ENCODE data around the gene PLA2G6.
"Not testable (repeated sequence)": the region's sequence is repeated elsewhere in the genome, so short reads cannot be mapped to it uniquely, and the experiment has no call there.

PLA2G6 gene

DNA sequence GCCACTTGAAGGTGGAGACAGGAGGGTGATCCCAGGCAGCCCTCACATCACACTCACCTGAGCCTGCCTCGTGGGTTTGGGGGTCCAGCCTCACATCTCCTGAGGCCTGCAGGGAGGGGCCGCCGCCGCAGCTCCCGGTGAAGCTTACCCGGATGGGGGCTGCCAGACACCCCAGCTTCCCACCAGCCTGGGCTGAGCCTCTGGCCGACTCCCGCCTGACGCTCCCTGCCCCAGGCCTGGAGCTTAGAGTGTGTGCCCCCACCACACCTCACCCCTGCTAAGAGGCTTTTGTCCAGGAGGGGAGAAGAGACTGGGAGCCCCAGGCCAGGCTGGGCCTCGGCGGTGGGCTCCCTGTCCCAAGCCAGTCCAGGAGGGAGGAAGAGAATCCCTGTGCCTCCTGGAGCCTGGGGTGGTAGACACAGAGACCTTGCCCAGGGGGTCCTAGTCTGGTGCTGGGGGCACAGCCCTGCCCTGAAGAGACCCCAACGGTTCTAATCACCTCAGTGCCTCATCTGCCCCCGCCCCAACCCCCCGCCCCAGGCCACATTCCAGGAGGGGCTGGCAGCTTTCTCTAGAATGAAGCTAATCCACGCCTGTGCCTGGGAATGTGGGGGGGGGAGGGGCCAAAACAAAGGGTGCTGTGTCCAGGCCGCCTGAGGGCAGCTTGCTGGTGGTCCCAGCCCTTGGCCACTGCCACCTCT is 97.5 kb downstream of the PLA2G6 start, which contains the start of gene SLC16A8:
Gene SLC16A8, minus strand, starts transcription at position 254 of the 701 bp plus-strand sequence. CDS start 1,311 bp downstream, outside the sequence.
- DNase-seq (ENCODE audit: low read depth in 2 of 2) = no peak

GRCh38 chr22:38082986-38083710 is 98.5 kb downstream of the PLA2G6 start:
- no peak for DNase-seq (ENCODE audit: low read depth in 2 of 2)

- DNase-seq (ENCODE audit: low read depth in 2 of 2) = no peak
Measured at GRCh38 chr22:38081941-38082828, 99.4 kb downstream of the PLA2G6 start.

GRCh38 chr22:38081636-38081940 is 100.0 kb downstream of the PLA2G6 start:
- DNase-seq (ENCODE audit: low read depth in 2 of 2) = no peak

DNA sequence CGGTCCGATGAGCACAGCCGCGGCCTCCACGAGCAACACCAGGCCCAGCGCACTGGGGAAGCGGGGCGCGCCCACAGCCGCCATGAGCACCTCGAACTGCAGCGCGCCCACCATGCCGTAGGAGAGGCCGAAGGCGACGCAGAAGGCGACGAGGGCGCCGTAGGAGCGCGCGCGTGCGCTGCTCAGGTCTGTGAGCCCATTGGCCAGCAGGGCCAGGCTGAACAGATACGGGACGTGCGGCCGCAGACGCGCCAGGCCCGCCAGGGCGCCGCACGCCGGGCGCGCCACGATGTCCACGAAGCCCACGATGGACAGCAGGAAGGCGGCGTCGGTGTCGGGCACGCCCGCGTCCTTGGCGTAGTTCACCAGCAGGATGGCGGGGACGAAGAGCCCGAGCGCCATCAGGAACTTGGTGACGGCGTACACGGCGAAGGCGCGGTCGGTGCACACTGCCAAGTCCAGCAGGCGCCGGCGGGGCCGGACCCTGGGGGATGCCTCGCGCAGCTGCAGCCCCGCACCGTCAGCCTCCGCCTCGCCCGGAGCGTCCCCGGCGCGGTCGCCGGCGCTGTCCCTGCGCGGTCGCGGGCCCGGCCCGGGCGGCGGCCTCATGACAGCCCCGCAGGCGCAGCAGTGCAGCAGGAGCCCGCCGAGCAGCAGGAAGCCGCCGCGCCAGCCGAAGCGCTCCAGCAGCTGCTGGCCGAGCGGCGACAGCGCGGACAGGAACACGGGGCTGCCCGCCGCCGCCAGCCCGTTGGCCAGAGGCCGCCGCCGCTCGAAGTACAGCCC is 100.6 kb downstream of the PLA2G6 start:
- DNase-seq (ENCODE audit: low read depth in 2 of 2) = no peak

DNA sequence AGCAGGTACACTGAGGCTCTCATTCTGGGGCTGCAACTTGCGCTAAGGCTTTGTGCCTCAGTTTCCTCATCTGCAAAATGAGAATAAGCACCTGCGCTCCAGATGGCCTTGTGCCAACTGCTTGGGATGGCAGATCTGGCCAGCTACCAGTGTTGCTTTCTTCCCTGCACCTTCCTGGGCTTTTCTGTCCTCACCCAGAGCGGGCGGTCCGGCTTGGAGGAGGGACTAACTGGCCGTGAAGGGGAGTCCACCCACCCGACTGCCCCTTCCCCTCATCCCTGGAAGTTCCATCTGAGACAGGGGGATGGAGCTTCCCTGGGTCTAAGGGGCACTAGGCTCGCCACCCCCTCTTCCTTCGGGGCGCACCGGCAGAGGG is 101.2 kb downstream of the PLA2G6 start:
- no peak for DNase-seq (ENCODE audit: low read depth in 2 of 2)

- no peak for DNase-seq (ENCODE audit: low read depth in 2 of 2)
Measured at GRCh38 chr22:38079804-38080203, 101.8 kb downstream of the PLA2G6 start.

- not testable (repeated sequence) for DNase-seq (ENCODE audit: low read depth in 2 of 2)
Measured at GRCh38 chr22:38079208-38079607, 102.4 kb downstream of the PLA2G6 start.

GRCh38 chr22:38078046-38078840 is 103.4 kb downstream of the PLA2G6 start:
- DNase-seq (ENCODE audit: low read depth in 2 of 2) = no peak

- DNase-seq (ENCODE audit: low read depth in 2 of 2) = no peak
Measured at GRCh38 chr22:38077595-38077994, 104.0 kb downstream of the PLA2G6 start.

- no peak for DNase-seq (ENCODE audit: low read depth in 2 of 2)
Measured at GRCh38 chr22:38077096-38077495, 104.5 kb downstream of the PLA2G6 start.

GRCh38 chr22:38075961-38076360 is 105.7 kb downstream of the PLA2G6 start:
- DNase-seq (ENCODE audit: low read depth in 2 of 2) = no peak

DNA sequence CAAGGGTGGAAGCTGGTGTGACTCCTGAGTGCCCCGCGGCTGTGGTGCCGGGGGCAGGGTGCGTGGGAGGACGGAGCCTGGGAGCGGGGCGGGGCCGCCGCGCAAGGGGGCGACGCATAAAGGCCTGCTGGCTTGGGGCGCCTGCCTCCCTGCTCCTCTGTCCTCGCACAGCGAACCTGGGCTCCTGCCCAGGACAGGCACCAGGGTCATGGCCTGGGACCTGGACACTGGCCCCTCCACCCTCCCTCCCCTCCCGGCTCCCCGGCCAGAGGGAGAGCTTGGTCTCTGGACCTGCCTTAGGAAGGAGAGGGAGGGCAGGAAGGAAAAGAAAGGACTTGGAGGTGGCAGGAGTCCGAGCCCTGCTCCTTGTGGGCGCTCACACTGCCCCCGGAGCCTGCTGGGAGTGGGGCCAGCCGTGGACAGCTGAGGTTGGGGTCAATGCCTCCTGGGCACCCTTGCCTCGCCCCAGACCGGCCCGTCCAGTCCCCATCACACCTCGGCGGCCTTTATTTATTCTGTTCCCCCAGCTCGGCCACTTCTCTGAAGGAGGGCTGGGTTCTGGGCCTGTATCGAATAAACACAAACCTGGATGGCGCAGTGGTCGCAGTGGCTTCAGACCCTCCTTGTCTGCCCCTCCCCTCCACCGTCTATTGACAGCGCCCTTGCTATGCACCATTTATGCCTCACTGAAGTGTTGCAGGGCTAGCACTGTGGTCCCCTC is 106.4 kb downstream of the PLA2G6 start:
- no peak for DNase-seq (ENCODE audit: low read depth in 2 of 2)

DNA sequence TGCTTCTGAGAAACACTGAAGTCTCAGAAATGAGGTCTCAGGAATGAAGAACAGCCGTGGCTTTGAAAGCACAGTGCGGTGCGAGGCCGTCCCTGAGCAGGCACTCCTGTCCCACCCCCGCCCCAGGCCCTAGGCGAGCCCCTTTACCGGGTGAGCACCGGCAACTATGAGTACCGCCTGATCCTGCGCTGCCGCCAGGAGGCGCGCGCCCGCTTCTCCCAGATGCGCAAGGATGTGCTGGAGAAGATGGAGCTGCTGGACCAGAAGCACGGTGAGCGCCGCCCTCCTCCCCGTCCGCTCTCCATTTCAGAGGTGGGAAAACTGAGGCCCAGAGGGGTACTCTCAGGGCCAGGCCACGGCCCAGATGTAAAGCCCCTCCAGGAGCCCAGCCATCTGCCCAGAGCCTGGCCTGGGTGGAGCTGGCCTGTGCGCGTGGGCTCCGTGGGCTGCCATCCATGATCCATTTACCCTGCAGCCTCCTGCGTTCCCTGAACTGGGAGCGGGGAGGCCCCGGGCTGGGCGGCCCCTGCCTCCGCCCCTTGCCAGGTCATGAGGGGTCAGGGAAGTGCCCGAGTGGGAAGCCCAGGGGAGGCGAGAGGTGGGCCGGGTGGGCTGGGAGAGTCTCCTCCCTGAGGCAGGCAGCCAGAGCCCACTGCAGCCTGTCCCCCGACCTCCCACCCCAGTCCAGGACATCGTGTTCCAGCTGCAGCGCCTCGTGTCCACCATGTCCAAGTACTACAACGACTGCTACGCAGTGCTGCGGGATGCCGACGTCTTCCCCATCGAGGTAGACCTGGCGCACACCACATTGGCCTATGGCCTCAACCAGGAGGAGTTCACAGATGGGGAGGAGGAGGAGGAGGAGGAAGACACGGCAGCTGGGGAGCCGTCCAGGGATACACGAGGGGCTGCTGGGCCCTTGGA is 107.2 kb downstream of the PLA2G6 start:
- no peak for DNase-seq (ENCODE audit: low read depth in 2 of 2)

- no peak for DNase-seq (ENCODE audit: low read depth in 2 of 2)
Measured at GRCh38 chr22:38073150-38074130, 108.2 kb downstream of the PLA2G6 start.

GRCh38 chr22:38072322-38073149 is 109.1 kb downstream of the PLA2G6 start:
- no peak for DNase-seq (ENCODE audit: low read depth in 2 of 2)

All from activated CD8-positive, alpha-beta memory T cell treated with anti-CD3 and anti-CD28 coated beads for 4 hours (primary cell).